ENCODE measurements around the gene STXBP6.

Gene STXBP6

DNA sequence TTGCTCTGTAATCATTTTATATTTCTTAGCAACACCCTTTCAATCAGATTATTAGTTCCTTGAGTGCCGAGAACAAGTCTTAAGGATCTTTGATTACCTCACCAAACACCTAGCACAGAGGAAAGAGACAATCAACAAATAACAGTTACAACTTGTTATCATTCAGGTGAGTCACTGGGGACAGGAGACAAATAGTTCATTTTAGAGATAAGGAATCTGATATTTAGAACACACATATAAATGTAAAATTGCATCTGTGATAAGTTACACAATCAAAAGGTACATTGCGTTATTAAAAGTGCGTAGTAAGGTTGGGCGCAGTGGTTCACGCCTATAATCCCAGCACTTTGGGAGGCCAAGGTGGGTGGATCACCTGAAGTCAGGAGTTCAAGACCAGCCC lies 5.1 kb upstream of the STXBP6 start:
- in situ Hi-C loops (cut with HindIII; ENCODE audit: low pct_ligation_motif_present, low pct_unique_long_range_greater_than_20kb, low sequenced_read_pairs): no loop called here
- DNase-seq: no peak

DNA sequence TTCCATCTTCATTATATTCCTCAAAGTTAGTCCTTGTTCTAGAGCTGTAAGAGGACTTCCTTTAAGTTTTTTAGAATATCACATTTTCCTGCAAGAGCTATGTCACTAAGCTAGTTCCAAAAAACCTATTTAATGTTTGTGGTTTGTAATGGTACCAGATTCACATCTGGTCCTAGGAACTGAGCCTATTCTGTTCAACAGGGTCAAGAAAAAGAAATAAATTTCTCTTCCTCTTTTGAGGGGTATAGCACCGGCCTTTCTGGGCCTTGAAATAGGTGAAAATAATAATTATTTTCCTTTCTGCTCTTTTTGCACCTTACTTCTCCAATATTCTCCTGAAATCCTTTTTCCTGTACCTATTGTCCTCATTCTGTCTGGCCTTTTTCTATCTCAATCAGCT lies 3.6 kb upstream of the STXBP6 start:
- in situ Hi-C loops (cut with HindIII; ENCODE audit: low pct_ligation_motif_present, low pct_unique_long_range_greater_than_20kb, low sequenced_read_pairs): no loop called here
- DNase-seq: no peak

DNA sequence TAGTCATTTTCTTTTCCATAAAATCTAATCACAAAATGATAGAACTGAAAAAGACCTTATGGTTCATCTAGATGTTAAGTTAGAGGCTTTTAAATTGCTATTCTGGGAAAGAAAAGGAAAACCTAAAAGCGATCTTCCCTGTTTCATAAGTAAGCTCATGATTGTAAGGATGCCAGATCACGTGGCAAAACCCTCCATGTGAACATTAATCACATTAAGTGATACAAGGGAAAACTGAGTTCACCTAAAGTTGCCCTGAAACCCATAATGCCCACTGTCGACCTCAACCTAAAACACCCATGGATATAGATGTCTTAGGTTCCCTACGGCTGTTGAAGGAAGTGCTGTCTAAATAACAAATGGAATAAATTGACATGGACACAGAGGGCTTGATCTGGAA lies 3.0 kb upstream of the STXBP6 start:
- in situ Hi-C loops (cut with HindIII; ENCODE audit: low pct_ligation_motif_present, low pct_unique_long_range_greater_than_20kb, low sequenced_read_pairs): no loop called here
- DNase-seq: no peak

DNA sequence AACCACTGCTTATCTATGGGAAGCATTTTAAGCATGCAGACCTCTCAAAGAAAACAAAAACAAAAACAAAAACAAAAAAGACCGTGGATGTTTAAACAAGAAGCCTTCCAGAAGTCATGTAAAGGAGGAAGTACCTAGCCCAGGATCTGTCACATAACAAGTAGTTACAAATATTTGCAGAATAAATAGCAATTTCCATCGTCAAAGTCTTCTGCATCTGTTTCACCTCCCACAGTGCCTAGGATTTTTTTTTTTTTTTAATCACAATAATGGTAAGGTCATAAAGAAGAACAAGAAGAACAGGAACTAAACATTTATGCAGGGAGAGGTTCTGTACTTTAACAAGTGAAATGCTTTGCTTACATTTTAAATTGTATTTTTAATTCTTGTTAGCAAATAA lies 2.4 kb upstream of the STXBP6 start:
- DNase-seq: no peak
- in situ Hi-C loops (cut with HindIII; ENCODE audit: low pct_ligation_motif_present, low pct_unique_long_range_greater_than_20kb, low sequenced_read_pairs): no loop called here

DNA sequence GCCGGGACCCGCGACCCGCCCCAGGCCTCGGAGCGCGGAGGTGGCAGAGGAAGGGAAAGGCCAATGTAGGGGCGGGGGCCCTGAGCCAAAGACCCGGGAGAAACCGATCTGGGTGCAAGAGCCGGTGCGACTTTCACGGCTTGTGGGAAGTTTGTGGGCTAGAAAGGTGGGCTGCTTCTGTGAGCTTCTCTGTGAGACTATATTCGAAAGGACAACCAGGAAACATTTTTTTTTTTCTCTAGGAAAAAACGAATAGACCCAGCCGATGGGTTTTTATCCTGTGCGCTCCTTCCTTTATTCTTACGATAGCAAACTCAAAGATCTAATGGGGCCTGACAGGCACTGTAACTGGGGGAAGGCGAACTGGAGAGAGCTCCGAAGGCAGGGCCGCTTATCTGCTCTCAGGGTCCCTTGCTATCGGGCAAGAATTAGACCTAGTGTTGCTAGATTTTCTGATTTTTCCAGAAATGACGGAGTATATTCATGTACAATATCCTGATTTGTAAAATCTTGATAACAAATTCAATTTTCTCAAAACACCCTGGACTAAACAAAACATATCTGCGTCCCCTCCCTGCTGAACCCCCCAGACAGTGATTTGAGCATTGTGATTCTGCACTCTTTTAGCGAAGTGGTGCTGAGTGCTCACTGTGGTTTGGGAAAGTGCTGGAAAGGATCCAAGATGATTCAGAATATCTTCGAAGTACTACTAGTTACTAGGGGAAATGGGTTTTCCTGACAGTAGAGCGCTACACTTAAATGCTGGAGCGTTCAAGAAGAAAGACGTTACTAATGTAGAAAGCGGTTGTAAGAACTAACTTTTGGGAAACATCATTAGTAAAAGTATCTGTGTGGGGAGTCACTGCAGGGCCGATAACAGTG lies 563 bp upstream of the STXBP6 start:
- no peak for DNase-seq
- in situ Hi-C loops (cut with HindIII; ENCODE audit: low pct_ligation_motif_present, low pct_unique_long_range_greater_than_20kb, low sequenced_read_pairs): no loop called here

DNA sequence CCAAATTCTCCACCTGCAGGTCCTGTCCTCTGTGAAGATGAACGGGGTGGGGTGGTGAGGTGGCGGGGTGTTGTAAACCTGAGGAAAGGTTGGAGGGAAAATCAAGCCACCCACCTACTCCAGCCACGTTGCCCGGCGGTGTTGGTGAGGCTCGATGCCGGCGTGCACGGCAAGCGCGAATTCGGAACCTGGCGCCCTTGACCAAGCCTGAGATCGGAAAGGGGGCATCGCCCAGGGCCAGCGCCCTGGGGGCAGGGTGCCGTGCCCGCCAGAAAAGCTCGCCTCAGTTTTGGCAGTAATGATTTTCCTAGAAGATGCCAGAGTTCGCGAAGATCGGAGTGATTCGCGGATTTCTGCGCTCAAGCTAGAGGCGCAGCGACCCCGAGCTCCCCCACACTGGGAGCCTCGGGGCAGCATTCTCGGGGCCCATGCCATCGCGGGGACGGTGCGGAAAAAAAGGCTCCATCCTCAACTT lies 817 bp downstream of the STXBP6 start:
- in situ Hi-C loops (cut with HindIII; ENCODE audit: low pct_ligation_motif_present, low pct_unique_long_range_greater_than_20kb, low sequenced_read_pairs): no loop called here
- no peak for DNase-seq

DNA sequence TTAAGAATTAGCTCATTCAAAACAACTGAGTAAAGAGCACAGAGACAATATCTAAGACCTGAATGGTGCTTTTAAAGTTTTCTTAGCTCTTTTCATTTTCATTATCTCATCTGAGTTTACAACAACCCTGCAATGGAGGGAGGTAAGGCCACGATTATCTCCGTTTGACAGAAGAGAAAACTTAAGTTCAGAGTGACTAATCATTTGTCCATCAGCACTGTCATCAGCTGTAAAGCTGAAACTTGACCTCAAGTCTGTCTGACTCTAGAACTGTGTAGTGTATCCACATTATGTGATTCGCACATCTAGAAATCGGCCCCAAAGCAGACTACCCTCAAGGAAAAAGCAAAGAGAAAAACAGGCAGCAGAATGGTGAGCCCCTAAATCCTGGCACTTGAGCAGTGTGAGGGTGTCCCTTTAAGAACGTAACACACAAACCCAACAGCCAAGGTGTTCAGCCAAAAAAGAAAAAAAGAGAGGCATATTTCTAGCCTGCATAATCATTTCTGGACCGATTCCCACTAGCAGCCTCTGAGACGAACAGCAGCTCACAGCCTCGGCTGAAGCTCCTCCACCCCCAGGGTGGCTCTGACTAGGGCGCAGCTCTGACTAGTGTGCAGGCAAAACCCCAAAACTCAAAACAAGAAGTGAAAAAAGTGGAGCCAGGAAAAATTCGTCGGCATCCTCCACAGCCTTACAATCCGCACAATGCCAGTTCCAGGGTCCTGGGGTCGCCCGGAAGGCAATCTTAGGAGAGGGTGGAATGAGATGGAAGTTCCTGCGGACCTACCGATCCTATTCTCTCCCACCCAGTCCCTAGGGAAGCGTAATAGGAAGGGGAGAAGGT lies 1.6 kb downstream of the STXBP6 start:
- in situ Hi-C loops (cut with HindIII; ENCODE audit: low pct_ligation_motif_present, low pct_unique_long_range_greater_than_20kb, low sequenced_read_pairs): no loop called here
- no peak for DNase-seq

DNA sequence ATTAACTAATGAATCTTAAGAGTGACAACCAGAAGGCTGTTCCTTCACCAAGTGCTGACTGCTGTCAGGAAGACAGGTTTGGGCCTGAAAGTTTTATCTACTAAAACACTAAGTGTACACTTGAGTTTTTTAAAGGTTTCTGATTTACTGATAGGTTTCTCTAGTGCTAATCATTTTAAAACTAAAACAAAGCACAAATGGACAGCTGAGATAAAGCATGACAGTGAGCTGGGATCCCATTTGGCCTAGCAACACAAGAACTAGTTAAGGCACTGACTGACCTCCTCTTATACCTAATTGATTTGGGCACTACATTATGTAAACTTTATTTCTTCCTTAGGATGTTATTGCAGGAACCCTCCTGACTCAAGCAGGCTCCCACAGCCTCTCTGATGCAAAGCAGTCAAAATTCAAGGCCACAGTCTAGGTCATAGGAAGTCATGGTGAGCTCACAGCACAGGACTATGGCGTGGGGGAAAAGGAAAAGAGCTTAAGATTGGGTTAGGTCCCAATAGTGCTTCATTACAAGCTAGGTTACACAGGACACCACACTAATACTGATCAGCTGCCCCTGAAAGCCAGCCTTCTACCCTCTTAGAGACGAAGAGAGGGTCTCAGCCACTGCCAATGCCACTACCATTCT lies 3.5 kb downstream of the STXBP6 start:
- no peak for DNase-seq
- in situ Hi-C loops (cut with HindIII; ENCODE audit: low pct_ligation_motif_present, low pct_unique_long_range_greater_than_20kb, low sequenced_read_pairs): no loop called here

DNA sequence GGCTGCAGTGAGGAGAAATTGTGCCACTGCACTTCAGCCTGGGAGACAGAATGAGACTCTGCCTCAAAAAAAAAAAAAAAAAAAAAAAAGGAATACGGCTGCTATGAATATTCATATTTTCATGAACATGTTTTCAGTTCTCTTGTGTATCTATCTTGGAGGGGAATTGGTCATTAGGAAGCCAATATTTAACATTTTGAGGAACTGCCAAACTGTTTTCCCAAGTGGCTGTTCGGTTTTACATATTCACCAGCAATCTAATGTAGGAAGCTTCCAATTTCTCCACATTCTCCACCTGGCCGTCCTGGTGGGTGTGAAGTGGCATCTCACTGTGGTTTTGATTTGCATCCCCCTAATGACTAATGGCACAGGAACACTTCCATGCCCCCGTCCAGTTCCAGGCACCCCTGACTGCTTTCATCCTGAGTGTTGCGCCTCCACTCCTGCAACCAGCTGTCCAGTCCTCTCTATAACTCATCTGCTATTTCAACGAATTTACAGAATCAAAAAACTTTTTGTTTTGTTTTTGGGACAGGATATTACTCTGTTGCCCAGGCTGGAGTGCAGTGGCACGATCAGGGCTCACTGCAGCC lies 5.7 kb downstream of the STXBP6 start:
- no peak for DNase-seq
- in situ Hi-C loops (cut with HindIII; ENCODE audit: low pct_ligation_motif_present, low pct_unique_long_range_greater_than_20kb, low sequenced_read_pairs): no loop called here

DNA sequence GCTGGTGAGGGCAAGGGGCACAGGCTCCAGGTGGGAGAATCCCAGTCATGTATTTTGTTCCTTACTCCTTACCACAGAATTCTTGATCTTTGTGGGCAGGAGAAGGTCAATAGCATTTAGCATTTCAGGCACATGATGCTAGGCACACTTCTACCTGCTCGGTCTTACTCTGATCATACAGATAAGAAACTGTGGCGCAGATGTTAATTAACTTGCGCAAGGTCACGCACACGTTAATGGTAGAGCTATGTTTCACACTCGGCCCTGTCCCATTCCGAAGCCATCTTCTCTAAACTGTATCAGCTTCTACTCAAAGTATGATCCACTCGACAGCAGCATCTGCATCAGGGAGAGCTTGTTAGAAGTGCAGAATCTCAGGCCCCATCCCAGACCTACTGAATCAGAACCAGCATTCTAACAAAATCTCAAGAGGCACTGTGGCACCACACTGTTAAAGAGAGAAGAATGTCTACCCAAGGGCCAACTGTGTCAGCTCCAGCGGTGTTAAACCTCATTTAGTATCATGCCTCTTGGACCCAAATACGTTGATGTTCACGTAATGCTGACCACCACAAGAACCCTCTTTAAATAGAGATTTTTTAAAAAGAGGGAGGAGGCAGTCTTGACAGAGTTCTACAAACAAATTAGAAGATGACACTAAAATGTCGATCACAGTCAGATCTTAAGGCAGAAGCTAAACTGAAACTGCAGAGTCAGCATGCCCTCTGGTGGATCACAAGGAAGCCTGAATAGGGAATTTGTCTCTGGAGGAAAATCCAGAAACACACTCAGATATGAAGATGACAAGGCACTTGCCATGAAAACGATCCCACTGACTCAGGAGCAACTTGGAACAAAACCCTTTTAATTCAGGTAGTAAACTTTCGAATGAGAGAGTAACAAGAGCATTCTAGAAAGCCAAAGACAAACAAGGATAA lies 7.3 kb downstream of the STXBP6 start:
- in situ Hi-C loops (cut with HindIII; ENCODE audit: low pct_ligation_motif_present, low pct_unique_long_range_greater_than_20kb, low sequenced_read_pairs): no loop called here
- DNase-seq: peak; percentile 4

DNA sequence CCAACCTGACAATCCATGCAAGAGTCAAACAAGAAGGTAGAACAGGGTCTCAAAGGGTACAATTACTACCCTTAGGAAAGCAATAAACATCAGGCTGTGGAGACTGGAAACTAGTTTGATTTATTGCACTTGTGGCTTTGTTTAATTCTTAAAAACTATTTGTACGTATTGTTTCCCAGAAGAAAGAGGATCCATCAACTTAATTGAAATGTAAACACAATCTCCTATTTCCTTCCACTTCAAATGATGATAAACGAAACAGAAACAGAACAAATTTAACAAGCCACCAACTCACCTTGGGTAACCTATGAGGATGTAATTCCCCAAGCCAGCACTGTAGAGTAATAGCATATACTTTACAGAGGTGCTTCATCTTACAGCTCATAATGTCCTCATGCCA lies 8.0 kb downstream of the STXBP6 start:
- in situ Hi-C loops (cut with HindIII; ENCODE audit: low pct_ligation_motif_present, low pct_unique_long_range_greater_than_20kb, low sequenced_read_pairs): no loop called here
- no peak for DNase-seq

DNA sequence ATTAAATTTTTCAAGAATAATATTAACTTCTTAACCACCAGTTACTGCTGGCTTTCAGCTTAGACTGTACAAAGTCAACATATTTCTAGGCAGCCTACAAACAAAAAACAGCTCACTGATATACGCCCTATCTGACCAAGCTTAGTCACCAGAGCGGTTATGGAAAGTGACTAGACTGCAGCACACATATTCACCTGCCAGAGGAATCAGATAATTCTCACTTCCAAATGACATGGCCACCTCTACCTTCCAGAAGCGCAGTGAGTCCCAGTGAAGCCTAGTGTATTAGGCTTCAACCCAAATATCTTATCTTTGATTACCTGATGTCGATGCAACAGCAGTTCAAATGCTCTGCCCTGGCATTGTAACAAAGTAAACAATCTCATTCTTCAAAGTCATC lies 8.5 kb downstream of the STXBP6 start:
- in situ Hi-C loops (cut with HindIII; ENCODE audit: low pct_ligation_motif_present, low pct_unique_long_range_greater_than_20kb, low sequenced_read_pairs): no loop called here
- no peak for DNase-seq

DNA sequence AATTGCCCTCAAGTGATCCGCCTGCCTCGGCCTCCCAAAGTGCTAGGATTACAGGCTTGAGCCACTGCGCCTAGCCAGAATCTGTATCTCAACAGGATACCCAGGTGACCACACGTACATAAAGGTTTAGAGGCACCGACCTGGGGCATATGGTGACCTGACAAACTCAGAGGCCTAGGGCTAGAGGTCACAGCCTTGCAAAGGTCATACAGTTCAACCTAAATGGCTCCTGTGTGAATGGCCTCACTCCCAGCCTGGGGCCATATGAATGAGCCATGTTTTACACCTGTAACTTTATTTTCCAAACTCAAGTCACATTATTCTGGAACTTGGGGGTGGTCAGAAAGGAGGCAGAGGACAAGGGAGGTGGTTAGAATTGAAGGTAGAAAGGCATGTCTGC lies 10.0 kb downstream of the STXBP6 start:
- in situ Hi-C loops (cut with HindIII; ENCODE audit: low pct_ligation_motif_present, low pct_unique_long_range_greater_than_20kb, low sequenced_read_pairs): no loop called here
- DNase-seq: no peak

DNA sequence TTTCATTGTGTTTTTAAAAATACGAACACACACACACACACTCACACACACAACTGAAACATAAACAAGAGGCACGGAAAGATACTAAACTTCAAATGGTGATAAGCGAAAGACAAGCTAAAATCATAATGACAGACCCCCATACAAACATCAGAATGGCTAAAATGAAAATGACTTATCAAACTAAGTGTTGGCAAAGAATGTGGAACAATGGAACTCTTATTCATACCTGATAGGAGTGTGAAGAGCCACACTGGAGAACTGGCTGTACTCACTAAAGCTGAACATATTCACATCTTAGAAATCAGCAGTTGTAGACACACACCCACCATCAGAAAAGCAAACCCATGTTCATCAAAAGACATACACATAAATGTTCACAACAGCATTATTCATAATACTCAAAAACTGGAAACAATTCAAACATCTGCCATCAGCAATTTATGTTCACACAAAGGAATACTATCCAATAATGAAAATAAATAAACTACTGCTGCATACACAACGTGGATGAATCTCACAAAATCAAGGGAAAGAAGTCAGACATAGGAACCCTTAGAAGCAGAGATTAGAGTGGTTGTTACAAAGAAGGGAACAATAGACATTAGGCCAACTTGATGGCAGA lies 11.8 kb downstream of the STXBP6 start:
- DNase-seq: no peak
- in situ Hi-C loops (cut with HindIII; ENCODE audit: low pct_ligation_motif_present, low pct_unique_long_range_greater_than_20kb, low sequenced_read_pairs): no loop called here

DNA sequence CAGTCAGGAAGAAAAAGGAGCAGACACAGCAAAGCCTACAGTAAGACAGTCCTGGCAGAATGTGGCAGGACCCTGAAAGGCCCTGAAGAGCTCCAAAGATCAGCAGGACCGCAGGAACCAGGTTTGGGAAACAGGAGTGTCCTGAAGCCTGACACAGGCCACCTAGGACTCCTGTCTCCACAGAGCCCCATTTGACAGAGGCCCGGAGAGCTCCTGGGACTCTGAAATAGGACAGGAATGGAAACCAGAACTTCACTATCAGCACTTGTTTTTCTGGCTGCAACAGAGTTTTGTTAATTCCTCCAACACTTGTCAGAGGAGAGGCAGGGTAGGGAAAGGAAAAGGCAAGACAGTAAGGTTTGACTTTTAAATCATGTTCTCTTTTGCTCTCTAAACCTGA lies 12.9 kb downstream of the STXBP6 start:
- in situ Hi-C loops (cut with HindIII; ENCODE audit: low pct_ligation_motif_present, low pct_unique_long_range_greater_than_20kb, low sequenced_read_pairs): no loop called here

DNA sequence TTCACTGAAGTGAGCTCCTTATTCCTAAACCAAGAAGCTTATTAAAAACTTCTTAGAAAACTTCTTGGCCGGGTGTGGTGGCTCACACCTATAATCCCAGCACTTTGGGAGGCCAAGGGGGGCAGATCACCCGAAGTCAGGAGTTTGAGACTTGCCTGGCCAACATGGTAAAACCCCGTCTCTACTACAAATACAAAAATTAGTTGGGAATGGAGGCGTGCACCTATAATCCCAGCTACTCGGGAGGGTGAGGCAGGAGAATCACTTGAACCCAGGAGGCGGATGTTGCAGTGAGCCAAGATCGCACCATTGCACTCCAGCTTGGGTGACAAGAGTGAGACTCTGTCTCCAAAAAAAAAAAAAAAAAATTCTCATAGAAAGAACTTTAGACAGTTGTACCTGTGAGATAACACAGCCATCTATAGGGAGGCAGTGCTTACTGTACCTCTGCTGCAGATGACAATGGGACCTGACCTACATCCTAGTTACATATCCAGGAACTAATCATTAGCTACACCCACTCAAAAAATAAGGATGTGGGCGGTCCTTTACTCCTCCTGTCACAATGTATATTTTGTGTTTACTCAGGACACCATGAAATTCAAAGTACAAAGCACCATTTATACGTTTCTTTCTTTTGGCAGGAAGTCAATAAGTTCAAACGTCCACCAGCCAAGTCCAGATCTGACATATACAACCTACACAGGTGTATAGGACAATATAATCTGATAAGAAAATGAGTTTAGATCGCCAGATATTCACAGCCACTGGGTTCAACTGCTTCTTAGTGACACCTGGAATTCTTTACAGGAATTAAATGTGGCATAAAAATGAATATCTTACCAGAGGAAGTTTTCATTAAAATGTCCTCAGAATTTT lies 14.9 kb downstream of the STXBP6 start:
- in situ Hi-C loops (cut with HindIII; ENCODE audit: low pct_ligation_motif_present, low pct_unique_long_range_greater_than_20kb, low sequenced_read_pairs): no loop called here

More for the DNA sequence above, 12.9 kb downstream of the STXBP6 start:
- no peak for DNase-seq

DNA sequence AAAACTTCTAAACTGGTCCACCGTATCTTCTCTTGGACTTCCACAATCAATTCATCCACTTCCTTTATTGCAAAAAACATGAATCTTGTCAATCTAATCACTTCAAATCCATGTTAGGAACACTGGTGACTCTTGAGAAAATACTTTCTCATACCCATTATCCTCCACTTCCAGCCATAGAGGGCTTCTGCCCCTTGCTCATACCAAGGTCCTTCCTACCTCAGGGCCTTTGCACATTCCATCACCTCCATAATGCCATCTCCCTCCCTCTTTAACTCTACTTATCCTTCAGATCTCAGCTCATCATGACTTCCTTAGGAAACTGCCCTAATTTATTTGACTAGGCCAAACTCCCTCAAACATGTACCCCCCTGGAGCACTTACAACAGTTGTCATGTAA lies 16.6 kb downstream of the STXBP6 start:
- in situ Hi-C loops (cut with HindIII; ENCODE audit: low pct_ligation_motif_present, low pct_unique_long_range_greater_than_20kb, low sequenced_read_pairs): no loop called here

More for the DNA sequence above, 14.9 kb downstream of the STXBP6 start:
- no peak for DNase-seq

More for the DNA sequence above, 16.6 kb downstream of the STXBP6 start:
- DNase-seq: no peak
